ENCODE measurements around the gene TENM3.

Gene TENM3

GRCh38 chr4:182808673-182809416, 565.6 kb downstream of the TENM3 start:
- Histone ChIP-seq H3K4me3 (ENCODE audit: low read length) (no peak overlapping the region), H3F3A (ENCODE audit: insufficient read depth, low read length) (peaks cover 10% of the 10 kb centered on the region), H3K79me2 (ENCODE audit: low read length) (no peaks in the 10 kb centered on the region), H3K9me3 (replicated peaks; ENCODE audit: insufficient read depth, low read length) (no peaks in the 10 kb centered on the region), H3K9me2 (replicated peaks; ENCODE audit: insufficient read depth, low read length) (no peaks in the 10 kb centered on the region), H3K27ac (ENCODE audit: low read length) (peak overlapping the region; percentile 83), H3K4me1 (ENCODE audit: low read length) (peaks cover 12% of the 10 kb centered on the region), H4K20me1 (ENCODE audit: insufficient read depth, low read length) (no peaks in the 10 kb centered on the region), H3K4me2 (ENCODE audit: low read depth, low read length) (peak overlapping the region; percentile 34), H3K9ac (ENCODE audit: low read length) (peak overlapping the region; percentile 39; the same call in 1 of the 2 replicates), H3K27me3 (replicated peaks; ENCODE audit: insufficient read depth, low read length) (no peaks in the 10 kb centered on the region), H2AFZ (ENCODE audit: low read length) (no peak overlapping the region), H3K36me3 (replicated peaks; ENCODE audit: insufficient read depth, low read length) (no peaks in the 10 kb centered on the region)
- no peak for TF ChIP-seq CTCF (IDR thresholded peaks at IDR 0.05; ENCODE audit: low read length)
- TF ChIP-seq EZH2phosphoT487 (IDR thresholded peaks at IDR 0.05; ENCODE audit: low read length): no peak
- TF ChIP-seq EZH2 (optimal IDR thresholded peaks at IDR 0.05; ENCODE audit: low read depth, low read length): no peak
- peak; percentile 74 for DNase-seq

GRCh38 chr4:182809417-182810102, 566.4 kb downstream of the TENM3 start:
- H4K20me1 ChIP-seq (ENCODE audit: insufficient read depth, low read length): no peaks in the 10 kb centered on the region
- peaks cover 10% of the 10 kb centered on the region for H3F3A ChIP-seq (ENCODE audit: insufficient read depth, low read length)
- no peaks in the 10 kb centered on the region for H3K27me3 ChIP-seq (replicated peaks; ENCODE audit: insufficient read depth, low read length)
- peak overlapping the region; percentile 34 for H3K4me2 ChIP-seq (ENCODE audit: low read depth, low read length)
- peaks cover 12% of the 10 kb centered on the region for H3K4me1 ChIP-seq (ENCODE audit: low read length)
- no peaks in the 10 kb centered on the region for H3K9me2 ChIP-seq (replicated peaks; ENCODE audit: insufficient read depth, low read length)
- peak overlapping the region; percentile 83 for H3K27ac ChIP-seq (ENCODE audit: low read length)
- H3K79me2 ChIP-seq (ENCODE audit: low read length): no peaks in the 10 kb centered on the region
- TF ChIP-seq CTCF (IDR thresholded peaks at IDR 0.05; ENCODE audit: low read length) (peak; percentile 44), EZH2phosphoT487 (IDR thresholded peaks at IDR 0.05; ENCODE audit: low read length) (no peak), EZH2 (optimal IDR thresholded peaks at IDR 0.05; ENCODE audit: low read depth, low read length) (no peak)
- H3K9ac ChIP-seq (ENCODE audit: low read length): peak overlapping the region; percentile 39
- H3K4me3 ChIP-seq (ENCODE audit: low read length): no peak overlapping the region
- no peaks in the 10 kb centered on the region for H3K9me3 ChIP-seq (replicated peaks; ENCODE audit: insufficient read depth, low read length)
- peak overlapping the region; percentile 30; the same call in 1 of the 2 replicates for H2AFZ ChIP-seq (ENCODE audit: low read length)
- DNase-seq: no peak
- no peaks in the 10 kb centered on the region for H3K36me3 ChIP-seq (replicated peaks; ENCODE audit: insufficient read depth, low read length)

GRCh38 chr4:182810103-182810615, 567.0 kb downstream of the TENM3 start:
- no peak overlapping the region for H2AFZ ChIP-seq (ENCODE audit: low read length)
- H3K79me2 ChIP-seq (ENCODE audit: low read length): no peaks in the 10 kb centered on the region
- no peak overlapping the region for H3K4me3 ChIP-seq (ENCODE audit: low read length)
- DNase-seq: no peak
- H3K27ac ChIP-seq (ENCODE audit: low read length): peak overlapping the region; percentile 83; the same call in 1 of the 2 replicates
- TF ChIP-seq EZH2 (optimal IDR thresholded peaks at IDR 0.05; ENCODE audit: low read depth, low read length) (no peak), CTCF (IDR thresholded peaks at IDR 0.05; ENCODE audit: low read length) (0 out of 2 replicates have a peak, but pooled peaks have one; percentile 0), EZH2phosphoT487 (IDR thresholded peaks at IDR 0.05; ENCODE audit: low read length) (no peak)
- H3K9ac ChIP-seq (ENCODE audit: low read length): no peak overlapping the region
- no peaks in the 10 kb centered on the region for H4K20me1 ChIP-seq (ENCODE audit: insufficient read depth, low read length)
- no peaks in the 10 kb centered on the region for H3K27me3 ChIP-seq (replicated peaks; ENCODE audit: insufficient read depth, low read length)
- no peaks in the 10 kb centered on the region for H3K9me3 ChIP-seq (replicated peaks; ENCODE audit: insufficient read depth, low read length)
- H3K4me1 ChIP-seq (ENCODE audit: low read length): peaks cover 12% of the 10 kb centered on the region
- H3F3A ChIP-seq (ENCODE audit: insufficient read depth, low read length): peaks cover 10% of the 10 kb centered on the region
- no peaks in the 10 kb centered on the region for H3K9me2 ChIP-seq (replicated peaks; ENCODE audit: insufficient read depth, low read length)
- no peak overlapping the region for H3K4me2 ChIP-seq (ENCODE audit: low read depth, low read length)
- H3K36me3 ChIP-seq (replicated peaks; ENCODE audit: insufficient read depth, low read length): no peaks in the 10 kb centered on the region

Measured in MM.1S (cell line).